GM21825 (cell line): Measurements from ENCODE around the gene MSRB1.
"Not testable (repeated sequence)": the region's sequence is repeated elsewhere in the genome, so short reads cannot be mapped to it uniquely, and the experiment has no call there.

Experiments
- ATAC-seq: cut with Tn5 transposase; IDR thresholded peaks from one replicate; pipeline ENCODE4 v1.9.1; 2021; ENCODE audit warnings: mild to moderate bottlenecking, moderate library complexity; ENCODE audit not compliant: unreplicated experiment

Gene MSRB1

DNA sequence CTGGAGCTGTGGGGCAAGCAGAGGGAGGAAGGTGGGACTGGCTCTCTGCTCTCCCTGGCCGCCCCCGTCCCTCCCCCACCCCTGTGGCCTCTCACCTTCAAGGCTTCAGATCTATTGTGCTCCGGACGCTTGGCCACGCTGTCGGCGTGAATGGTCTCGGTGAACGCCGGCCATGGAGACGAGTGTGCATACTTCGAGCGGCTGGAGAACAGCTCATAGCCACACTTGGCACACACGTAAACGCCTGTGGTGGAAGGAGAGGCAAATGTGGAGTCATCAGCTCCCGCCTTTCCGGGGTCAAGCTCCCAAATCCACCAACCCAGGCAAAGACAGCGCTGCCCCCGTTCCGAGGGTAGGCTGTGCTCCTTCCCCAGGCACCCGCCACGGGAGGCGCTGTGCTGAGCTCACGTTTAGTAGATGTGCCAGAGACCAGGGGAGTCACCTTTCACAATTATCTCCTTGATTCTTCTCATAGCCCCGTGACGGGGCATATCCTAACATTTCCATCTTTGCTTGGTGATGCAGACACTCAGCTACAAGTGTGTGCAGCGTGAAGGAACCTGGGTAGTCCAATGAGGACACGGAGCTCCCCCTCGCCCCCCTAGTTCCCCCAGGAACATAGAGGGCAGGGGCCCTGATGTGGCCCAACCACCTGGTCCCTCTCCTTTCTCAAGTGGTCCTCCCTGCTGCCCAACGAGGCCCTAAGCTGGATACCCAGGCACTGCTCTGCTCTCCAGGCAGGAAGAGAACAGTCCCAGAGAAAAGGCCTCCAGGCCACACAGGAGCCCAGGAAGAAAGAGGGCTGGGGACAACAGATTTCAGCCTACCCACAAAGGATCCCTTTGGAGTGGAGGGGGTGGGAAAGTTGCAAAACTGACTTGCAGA lies 1.6 kb downstream of the MSRB1 start:
- no peak for ATAC-seq

DNA sequence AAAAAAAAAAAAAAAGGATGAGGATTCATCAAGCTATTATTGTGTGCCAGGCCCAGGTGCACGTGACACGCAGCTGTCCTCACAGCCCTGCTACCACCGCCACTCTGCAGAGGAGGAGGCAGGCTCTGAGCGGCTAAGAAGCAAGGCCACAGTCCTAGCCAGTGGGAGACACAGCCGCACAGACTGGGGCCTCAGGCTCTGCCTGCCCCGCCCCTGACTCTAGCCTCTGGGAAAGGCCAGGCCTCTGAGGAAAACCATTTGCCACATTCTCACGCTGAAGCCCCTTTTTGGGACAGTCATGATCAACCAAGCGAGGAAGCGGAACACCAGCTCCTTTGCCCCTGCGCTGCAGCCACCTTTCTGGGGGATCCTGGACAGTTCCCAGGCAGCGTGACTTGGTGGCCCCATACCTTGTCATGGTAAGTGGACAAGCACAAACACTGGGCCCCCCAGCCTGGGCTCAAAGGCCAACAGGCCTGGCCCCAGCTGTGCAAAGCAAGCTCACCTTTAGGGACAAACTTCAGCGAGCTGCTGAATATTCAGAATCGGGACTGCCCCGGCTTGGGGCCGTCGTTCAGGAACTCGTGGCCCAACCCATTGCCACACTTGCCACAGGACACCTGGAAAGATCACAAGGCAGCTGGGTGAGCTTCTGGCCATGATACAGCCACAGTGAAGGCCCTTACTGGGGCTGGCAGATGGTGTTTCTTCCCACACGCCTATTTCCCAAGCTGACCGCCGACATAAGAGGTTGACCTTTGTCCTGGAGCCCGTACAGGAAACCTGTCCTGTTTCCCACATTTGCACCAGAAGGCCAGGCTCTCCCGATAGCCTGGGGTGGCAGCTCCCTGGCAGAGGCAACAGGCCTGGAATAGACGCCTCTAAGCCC lies 2.5 kb downstream of the MSRB1 start:
- no peak for ATAC-seq

DNA sequence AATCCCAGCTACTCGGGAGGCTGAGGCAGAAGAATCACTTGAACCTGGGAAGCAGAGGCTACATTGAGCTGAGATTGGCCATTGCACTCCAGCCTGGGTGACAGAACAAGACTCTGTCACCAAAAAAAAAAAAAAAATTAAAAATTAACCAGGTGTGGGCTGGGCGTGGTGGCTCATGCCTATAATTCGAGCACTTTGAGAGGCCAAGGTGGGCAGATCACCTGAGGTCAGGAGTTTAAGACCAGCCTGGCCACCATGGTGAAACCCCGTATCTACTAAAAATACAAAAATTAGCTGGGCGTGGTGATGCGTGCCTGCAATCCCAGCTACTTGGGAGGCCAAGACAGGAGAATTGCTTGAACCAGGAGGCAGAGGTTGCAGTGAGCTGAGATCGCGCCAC lies 3.2 kb downstream of the MSRB1 start:
- not testable (repeated sequence) for ATAC-seq

DNA sequence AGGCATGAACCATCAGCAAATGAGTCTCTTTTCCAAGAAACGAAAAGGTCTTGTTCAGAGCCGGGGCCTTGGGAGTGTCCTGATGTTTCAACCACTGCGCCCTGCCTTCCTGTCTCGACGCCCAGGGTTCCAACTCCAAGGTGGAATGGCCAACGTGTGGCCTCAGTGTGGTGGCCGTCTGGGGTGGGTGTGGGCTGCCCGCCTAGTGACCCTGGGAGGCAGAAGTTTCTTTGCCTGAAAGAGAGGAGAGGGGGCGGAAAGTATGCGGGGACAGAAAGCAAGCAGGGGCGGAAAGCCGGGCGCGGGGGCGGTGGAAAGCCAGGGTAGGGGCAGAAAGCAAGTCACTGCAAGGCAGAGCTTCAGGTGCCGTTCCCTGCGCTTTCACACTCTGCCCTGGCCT lies 4.1 kb downstream of the MSRB1 start:
- no peak for ATAC-seq

DNA sequence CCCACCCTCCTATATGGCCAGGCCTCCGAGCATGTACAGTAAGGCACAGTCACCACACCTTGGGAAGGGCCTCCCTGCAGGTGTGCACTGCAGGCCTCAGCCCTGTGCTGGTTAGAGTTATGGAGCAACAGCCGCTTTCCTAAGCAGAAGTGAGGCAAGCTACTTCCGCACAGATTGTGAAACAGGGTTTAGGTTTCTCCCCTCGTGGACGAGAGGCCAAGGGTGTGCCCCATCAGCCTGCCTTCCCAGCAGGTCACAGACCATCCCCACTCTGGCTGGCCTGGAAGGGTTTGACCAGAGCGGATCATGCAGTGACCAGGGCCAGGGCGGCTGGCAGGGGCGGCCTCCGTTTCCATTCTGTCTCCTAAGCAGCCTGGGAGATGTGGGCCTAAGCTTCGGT lies 4.7 kb downstream of the MSRB1 start:
- no peak for ATAC-seq

DNA sequence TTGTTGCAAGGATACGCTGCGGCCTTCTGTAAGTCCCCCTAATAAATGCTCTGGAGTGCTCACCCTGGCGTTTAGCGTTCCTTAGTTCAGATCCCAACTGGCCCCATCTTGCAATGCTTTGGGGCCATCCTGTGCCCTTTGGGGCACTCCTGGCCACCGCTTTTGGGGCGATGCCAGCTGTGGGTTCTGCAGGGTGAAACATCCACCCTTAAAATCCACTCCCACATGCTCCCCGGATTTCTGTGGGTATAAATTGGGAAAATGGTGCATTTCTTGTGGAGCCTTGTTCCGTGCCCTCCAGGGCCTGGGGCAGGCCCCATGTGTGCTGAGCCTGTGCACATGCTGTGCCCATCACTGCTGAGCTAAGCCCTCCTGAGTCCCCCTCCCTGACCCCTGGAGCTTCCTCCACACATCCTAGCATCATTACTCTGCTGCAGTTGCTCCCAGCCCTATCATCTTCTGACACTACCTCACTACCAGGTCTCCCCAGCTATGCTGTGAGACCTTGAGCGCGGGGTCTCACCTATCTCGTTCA lies 6.0 kb downstream of the MSRB1 start:
- no peak for ATAC-seq

DNA sequence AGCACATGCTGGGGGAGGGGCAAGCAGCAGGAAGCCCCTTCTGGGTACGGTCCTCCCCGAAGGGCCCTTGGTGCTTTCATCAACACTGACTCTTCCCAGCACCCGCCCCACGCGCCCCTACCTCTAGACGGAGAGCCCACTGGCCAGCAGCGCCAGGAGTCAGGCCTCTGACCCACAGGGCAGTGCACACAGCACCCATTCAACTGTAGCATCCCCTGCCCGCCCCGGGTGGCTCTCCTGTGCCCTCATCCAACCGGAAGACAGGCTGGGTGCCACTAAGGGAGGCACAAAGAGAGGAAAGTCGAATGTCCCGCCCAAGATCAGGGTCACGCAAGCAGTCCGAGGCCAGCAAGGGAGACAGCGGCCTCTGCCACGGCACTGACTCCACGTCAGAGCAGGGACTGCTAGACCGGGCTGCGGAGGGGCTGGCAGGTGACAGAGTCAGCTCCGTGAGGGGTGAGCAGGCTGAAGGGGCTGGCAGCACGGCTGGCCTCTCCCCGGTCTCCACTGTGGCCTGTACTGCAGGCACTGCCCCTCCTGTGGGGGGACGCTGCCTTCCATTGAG lies 9.8 kb downstream of the MSRB1 start:
- ATAC-seq: no peak

DNA sequence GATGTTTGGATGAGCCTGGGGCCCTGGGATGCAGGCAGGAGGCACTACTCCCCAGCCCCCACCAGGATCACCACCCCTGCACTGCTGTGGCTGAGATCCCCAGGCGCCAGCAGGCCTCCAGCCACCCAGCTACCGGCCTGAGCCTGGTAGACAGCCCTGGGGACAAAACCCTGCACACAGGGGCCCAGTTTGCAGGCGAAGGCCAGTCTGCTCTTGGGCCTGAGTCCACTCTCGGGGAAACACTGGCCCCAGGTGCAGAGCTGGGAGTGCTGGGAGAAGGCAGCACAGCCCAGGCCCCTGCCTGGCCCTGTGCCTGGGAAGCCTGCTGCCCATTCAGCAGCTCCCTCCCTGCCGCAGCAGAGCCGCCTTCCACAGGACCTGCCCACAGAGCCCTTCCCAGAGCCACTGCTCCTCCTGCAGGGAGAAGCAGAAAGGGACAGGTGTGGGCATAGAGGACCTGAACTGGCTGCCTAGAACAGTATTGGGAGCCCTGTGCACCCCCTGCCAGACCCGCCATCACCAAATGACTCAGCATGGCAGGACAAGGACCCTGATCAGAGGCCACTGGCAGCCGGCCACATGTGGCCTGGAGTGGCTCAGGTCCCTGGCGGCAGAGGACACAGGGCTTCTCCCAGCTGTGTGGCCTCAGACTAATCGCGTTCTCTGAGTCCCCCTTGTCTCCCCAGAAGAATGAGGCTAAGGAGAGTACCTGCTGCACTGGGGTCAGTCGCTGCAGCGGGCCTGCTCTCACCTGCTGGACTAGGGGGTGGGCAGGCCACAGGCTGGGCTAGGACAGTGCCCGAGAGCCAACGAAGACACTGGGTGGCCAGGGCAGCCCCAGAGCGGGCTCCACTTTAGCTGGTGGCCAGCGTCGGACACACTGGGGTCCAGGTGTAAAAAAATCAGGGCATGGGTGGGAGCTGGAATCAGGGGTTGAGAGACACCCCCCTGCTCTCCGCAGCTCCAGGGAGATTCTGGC lies 10.7 kb downstream of the MSRB1 start:
- ATAC-seq: no peak

DNA sequence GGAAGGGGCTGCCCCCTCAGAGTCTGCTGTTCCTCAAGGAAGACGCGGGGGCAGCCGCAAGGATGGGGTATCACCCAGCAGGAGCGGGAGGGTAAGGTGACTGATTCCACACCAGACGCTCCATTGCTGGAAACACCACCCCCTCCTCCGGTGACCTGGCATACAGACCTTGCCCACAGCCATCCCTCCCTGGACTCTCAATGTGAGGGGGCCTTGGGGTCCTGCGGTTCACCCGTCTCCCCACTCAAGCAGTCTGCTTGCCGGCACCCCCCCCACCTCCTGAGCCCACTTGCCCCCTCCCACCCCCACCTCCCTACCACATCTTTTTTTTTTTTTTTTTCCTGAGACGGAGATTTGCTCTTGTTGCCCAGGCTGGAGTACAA lies 12.7 kb downstream of the MSRB1 start:
- ATAC-seq: no peak

DNA sequence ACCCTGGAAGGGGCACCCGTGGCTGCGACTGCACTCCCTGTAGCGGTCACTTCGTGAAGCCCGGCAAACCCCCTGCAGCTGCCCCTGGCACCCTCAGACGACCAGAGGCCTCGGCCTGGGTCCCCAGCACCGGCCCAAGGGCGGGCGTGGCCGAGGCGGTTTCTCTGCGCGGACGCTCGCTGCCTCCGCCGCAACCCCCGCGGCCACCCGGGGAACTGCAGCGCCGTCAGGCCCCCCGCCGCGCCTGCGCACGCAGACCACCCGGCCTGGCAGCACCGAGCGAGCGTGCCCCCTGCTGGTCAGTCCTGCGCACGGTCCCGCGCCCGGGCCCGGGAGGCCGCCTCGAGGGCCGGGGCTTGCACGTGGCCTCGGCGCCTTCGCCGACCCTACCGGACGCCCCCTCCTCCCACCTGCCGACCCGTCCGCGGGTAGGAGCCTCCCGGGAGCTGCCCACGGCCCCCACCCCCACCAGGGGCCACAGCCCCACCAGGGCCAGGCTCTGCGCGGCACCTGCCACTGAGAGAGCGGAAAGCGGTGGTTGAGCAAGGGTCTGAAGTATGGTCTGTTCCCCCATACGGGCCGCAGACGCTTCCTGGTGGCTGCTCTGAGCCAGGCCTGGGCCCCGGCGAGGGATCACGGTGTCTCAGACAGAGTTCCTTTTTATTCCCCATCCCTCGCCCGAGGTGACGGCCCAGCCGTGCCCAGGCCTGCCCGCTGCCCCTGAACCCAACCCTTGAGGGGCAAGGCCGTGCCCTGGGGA lies 13.2 kb downstream of the MSRB1 start:
- peak; percentile 90 for ATAC-seq

DNA sequence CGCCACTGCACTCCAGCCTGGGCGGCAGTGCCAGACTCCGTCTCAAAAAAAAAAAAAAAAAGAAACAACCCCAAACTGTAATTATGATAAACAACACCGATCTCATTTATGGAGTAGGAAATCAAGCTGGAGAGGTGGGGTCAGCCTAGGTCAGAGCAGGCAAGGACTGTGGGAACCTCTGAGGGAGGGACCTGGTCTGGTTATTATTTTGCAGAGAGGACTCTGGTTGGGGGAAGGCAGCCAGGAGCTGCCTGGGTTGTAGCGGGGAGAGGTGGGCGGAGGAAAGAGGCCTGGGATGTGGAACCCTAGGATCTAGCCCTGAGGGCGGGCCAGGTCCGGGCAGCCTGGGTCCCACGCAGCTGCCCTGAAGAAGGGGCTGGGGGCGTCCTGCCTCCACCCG lies 13.9 kb downstream of the MSRB1 start:
- ATAC-seq: no peak

DNA sequence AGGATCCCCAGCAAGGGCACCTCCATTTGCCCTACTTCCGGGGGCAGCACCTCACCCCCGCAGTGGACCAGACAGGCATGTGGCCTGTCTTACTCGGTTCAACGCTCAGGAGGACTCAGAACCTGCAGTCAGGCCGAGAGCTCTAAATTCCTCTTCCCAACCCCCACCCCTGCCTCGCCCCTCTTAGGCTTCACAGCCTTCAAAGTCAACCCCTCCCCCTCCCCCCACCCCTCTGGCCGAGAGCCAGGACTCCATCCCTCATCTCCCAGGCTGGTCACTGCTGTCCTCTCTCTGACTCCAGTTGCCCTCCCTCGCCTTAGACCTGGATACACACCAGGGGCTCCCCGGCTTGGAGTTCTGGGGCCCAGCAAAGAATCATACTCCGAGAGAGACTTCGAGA lies 16.7 kb downstream of the MSRB1 start:
- no peak for ATAC-seq

DNA sequence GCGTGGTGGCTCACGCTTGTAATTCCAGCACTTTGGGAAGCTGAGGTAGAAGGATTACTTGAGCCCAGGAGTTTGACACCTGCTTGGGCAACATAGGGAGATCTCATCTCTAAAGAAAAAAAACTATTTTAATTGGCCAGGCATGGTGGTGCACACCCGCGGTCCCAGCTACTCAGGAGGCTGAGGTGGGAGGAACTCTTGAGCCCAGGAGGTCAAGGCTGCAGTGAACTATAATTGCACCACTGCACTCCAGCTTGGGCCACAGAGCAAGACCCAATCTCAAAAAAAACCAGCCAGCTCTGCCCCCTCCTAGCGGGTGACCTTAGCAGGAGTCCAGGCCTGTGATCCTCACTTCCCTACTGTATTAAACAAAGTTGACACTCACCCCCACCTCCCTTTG lies 18.9 kb downstream of the MSRB1 start:
- no peak for ATAC-seq

DNA sequence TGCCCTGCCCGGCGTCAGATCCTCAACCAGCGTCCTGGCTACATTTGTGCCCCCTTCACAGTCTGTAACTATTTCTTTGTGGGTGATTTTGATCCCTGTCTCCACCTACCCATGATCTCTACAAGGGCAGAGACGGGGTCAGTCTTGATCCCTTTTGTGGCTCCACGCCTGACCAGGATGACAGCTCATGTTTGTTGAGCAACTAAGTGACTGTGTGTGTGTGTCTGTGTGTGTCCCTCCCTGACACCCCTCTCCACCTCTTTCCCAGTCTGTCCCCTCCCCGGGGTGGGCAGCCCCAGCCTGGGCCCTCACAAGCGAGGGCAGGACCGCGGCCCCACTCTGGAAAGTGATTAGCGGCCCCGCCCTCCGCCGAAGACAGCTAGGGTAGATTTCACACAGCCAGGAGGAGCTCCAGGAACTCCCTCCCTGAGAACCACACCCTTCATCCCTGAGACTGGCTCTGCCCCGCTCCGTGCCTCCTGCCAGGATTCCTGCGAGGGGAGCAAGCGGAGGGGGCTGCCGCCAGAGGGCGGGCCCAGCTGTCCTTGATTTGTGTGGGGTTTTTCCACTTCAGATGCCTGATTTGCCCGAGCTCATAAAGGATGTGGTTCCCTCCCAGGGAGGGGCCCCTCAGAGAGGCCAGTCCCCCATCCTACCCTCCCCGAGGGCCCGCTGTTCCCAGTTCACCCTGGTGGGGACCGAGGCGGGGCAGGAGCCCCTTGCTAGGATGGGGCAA lies 19.5 kb downstream of the MSRB1 start:
- ATAC-seq: no peak

DNA sequence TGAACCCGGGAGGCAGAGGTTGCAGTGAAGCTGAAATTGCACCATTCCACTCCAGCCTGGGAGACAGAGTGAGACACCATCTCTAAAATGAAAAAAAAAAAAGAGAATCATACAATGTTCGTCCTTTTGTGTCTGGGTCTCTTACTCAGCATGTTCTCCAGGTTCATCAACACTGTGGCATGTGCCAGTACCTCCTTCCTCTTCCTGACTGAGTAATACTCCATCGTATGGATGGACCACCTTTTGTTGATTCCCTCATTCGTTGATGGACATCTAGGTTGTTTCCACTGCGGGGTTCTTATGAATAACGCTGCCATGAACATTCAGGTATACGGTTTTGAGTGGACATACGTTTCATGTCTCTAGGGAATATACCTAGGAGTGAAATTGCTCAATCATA lies 20.6 kb downstream of the MSRB1 start:
- no peak for ATAC-seq

DNA sequence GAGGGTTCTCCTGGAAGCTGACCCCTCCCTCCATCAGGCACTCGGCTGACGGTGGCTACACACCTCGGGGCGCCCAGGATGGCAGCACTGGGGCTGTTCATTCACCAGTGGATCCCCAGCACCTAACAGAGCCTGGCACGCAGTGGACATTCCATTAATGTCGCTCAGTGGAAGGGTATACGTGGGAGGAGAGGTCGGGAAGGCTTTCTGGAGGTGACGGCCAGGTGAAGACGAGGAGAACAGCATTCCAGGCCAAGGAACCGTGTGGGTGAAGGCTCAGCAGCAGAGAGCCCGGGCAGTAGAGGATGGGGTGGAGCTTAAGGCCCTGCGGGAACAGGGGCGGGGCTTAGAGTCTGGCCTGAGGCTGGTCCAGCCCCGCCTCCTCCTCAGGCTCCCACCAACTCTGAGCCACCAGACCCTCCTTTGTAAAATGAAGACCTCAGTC lies 22.2 kb downstream of the MSRB1 start:
- no peak for ATAC-seq

DNA sequence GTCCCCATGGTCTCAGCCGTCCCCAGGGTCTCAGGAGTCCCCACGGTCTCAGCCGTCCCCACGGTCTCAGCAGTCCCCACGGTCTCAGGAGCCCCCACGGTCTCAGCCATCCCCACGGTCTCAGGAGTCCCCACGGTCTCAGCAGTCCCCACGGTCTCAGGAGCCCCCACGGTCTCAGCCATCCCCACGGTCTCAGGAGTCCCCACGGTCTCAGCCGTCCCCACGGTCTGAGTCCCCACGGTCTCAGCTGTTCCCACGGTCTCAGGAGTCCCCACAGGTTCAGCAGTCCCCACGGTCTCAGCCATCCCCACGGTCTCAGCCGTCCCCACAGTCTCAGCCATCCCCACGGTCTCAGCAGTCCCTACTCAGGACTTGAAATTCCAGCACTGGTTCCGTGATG lies 22.9 kb downstream of the MSRB1 start:
- not testable (repeated sequence) for ATAC-seq

DNA sequence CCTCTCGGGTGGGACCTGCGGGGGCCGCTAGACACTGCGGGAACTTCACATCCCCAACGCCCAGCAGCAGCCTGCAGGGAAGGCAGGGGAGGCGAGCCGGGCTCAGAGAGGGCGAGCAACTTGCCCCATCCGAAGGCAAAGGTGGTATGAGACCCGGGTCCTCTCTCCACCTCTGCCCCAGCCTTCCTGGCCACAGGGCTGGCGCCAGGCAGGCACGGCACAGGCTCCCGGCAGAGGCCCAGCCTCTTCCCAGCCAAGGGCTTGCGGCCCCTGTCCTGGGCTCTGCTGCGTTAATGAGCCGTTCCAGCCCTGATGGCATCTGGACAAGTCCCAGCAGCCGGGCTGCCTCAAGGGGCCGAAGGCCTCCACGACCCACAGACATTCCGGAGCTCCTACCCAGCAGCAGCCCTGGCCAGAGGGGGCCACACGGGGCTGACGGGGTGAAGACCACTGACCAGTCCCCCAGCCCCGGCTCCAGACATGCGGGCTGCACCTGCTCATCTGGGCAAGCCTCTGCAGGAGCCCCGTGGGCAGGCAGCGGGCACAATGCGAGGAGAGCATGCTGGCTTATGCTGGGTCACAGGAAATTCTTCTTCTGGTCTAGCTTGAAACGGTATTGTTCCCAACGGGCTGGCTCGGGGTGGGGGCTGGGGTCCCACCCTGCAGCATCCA lies 23.5 kb downstream of the MSRB1 start:
- ATAC-seq: no peak
